ENCODE measurements around the gene ARL13B.

- TF ChIP-seq CTCF (IDR thresholded peaks at IDR 0.05) (no peak), POLR2AphosphoS5 (IDR thresholded peaks at IDR 0.05) (no peak), POLR2A (IDR thresholded peaks at IDR 0.05) (no peak)
These were observed 83.7 kb downstream of the ARL13B start for GRCh38 chr3:94063496-94064119.

Measured in transverse colon (tissue), 4 donors.